Measurements from ENCODE around the gene TAF11. TPM values are rescaled to one million over a fixed set of nuclear protein-coding genes. Genes with fewer than 3 reads are reported as not detected.

The TAF11 gene
- total RNA-seq, 1 donor from 2014 or later = 48.6 TPM

DNA sequence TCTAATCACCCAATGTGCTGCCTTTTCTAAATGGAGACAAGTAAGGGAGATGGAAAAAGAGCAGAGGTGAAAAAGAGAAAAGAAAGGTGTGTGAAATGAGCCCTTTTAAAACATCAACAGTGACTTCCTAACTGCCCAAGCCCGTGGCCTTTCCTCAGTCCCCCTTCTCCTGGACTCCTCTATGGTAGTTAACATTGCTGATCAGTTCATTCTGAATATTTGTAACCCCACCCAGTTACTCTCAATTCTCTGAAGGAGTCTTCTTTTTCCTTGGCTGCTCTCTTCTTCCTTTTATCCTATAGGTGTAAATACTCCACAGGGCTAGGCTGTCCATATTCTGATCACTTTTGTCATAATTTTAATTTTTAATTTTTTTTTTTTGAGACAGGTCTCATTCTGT is 27.1 kb downstream of the TAF11 start:
- H3K27ac Mint-ChIP-seq (ENCODE audit: unreplicated experiment) = no peak overlapping the region
- peaks cover 10% of the 10 kb centered on the region for H3K36me3 Mint-ChIP-seq (ENCODE audit: low read depth)
- H3K27me3 Mint-ChIP-seq (ENCODE audit: low read depth) = no peaks in the 10 kb centered on the region
- no peaks in the 10 kb centered on the region for H3K4me1 Mint-ChIP-seq
- no peak for DNase-seq (ENCODE audit: low read depth, low spot score)
- no peaks in the 10 kb centered on the region for H3K9me3 Mint-ChIP-seq
- H3K4me3 Mint-ChIP-seq = no peak overlapping the region
- TF ChIP-seq, protein P1, sequence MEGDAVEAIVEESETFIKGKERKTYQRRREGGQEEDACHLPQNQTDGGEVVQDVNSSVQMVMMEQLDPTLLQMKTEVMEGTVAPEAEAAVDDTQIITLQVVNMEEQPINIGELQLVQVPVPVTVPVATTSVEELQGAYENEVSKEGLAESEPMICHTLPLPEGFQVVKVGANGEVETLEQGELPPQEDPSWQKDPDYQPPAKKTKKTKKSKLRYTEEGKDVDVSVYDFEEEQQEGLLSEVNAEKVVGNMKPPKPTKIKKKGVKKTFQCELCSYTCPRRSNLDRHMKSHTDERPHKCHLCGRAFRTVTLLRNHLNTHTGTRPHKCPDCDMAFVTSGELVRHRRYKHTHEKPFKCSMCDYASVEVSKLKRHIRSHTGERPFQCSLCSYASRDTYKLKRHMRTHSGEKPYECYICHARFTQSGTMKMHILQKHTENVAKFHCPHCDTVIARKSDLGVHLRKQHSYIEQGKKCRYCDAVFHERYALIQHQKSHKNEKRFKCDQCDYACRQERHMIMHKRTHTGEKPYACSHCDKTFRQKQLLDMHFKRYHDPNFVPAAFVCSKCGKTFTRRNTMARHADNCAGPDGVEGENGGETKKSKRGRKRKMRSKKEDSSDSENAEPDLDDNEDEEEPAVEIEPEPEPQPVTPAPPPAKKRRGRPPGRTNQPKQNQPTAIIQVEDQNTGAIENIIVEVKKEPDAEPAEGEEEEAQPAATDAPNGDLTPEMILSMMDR (conservative IDR thresholded peaks at IDR 0.05) = no peak

DNA sequence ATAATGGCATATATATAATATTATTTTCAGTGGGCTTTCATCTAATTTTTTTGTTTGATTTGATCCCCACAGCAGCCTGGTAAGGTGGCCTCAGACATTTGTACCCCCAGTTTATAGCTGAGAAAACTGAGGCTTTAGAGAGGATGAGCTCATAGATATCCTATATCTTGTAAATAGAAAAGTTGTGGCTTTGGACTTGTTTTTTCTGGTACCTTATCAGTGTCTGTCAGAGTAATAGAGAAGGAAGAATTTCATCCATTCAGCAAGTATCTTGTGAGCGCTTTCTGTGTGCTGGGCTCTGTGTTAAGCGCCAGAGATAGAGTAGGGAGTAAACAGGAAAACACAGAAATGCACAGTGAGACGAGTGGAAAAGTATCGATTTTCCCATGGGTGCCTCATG is 27.9 kb downstream of the TAF11 start:
- no peaks in the 10 kb centered on the region for H3K4me1 Mint-ChIP-seq
- no peaks in the 10 kb centered on the region for H3K9me3 Mint-ChIP-seq
- no peaks in the 10 kb centered on the region for H3K27me3 Mint-ChIP-seq (ENCODE audit: low read depth)
- H3K27ac Mint-ChIP-seq (ENCODE audit: unreplicated experiment) = no peak overlapping the region
- peaks cover 10% of the 10 kb centered on the region for H3K36me3 Mint-ChIP-seq (ENCODE audit: low read depth)
- no peak overlapping the region for H3K4me3 Mint-ChIP-seq
- TF ChIP-seq, protein P1 (conservative IDR thresholded peaks at IDR 0.05) = no peak
- no peak for DNase-seq (ENCODE audit: low read depth, low spot score)

DNA sequence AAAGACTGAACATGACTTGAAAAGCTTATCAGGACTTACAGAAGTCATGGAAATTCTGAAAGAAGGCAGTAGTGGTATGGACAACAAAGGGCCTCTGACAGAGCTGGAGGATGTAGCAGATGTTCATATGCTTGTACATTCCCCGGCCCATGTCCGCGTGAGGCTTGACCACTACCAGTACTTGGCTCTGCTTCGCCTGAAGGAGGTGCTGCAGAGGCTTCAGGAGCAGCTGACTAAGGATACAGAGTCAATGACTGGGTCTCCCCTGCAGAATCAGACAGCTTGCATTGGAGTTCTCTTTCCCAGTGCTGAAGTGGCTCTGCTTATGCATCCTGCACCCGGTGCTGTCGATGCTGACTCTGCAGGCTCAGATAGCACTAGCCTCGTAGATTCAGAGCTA is 29.2 kb downstream of the TAF11 start:
- no peaks in the 10 kb centered on the region for H3K4me1 Mint-ChIP-seq
- peaks cover 12% of the 10 kb centered on the region for H3K36me3 Mint-ChIP-seq (ENCODE audit: low read depth)

DNA sequence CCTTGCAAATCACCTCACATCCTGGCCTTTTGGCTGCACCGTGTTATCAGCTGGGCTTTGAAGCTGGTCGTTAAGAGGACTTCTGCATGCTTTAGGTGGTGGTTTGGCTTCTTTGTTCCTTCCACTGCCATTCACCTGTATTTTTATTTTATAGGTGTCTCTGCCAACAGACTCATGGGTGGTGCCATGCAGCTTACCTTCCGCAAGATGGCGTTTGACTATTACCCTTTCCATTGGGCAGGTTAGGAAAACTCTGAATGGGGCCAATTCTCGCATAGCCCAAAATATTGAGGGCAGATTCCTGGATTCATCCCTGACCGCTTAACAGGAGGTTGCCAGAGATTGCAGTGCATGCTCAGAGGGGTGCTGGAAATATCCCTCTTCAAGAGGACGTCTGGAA is 32.4 kb downstream of the TAF11 start:
- TF ChIP-seq, protein P1 (conservative IDR thresholded peaks at IDR 0.05) = no peak
- no peak overlapping the region for H3K4me3 Mint-ChIP-seq
- no peak overlapping the region for H3K27ac Mint-ChIP-seq (ENCODE audit: unreplicated experiment)
- no peaks in the 10 kb centered on the region for H3K27me3 Mint-ChIP-seq (ENCODE audit: low read depth)
- no peak for DNase-seq (ENCODE audit: low read depth, low spot score)
- H3K4me1 Mint-ChIP-seq = no peaks in the 10 kb centered on the region
- H3K36me3 Mint-ChIP-seq (ENCODE audit: low read depth) = peaks cover 11% of the 10 kb centered on the region
- H3K9me3 Mint-ChIP-seq = no peaks in the 10 kb centered on the region

More for the DNA sequence above, 29.2 kb downstream of the TAF11 start:
- TF ChIP-seq, protein P1 (conservative IDR thresholded peaks at IDR 0.05) = no peak
- Mint-ChIP-seq H3K9me3 (no peaks in the 10 kb centered on the region), H3K27ac (ENCODE audit: unreplicated experiment) (no peak overlapping the region), H3K27me3 (ENCODE audit: low read depth) (no peaks in the 10 kb centered on the region), H3K4me3 (no peak overlapping the region)
- no peak for DNase-seq (ENCODE audit: low read depth, low spot score)

DNA sequence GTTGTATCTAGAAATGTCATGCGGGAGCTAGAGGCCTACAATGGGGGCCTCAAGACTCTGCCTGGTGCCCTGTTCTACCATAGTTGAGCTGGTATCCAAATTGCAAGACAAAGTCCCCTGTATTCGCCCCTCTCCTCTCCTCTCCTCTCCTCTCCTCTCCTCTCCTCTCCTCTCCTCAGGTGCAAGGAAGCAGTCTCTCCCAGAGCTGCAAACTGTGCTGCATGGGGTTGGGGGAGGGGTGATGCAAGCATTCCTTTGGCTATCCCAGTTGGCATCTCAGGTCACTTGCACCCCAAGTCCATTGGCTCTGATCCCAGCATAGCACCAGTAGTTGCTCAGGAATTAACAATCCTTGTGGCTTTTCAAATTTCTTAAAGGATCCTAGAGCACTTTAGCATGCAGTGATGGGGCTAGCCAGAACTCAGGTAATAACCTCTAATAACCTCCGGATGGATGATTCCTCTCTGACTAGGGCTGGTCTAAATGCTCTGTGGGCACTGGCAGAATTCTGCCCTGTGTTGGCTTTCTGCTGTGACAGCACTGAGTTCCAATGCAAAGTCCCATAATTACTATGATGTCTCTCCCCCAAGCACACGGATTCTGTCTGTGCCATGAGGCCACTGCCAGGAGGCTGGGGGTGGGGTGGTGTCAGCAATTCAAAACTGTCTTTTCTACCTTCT is 35.3 kb downstream of the TAF11 start:
- DNase-seq (ENCODE audit: low read depth, low spot score) = no peak
- H3K9me3 Mint-ChIP-seq = no peaks in the 10 kb centered on the region
- no peaks in the 10 kb centered on the region for H3K4me1 Mint-ChIP-seq
- H3K4me3 Mint-ChIP-seq = no peak overlapping the region
- peaks cover 9% of the 10 kb centered on the region for H3K36me3 Mint-ChIP-seq (ENCODE audit: low read depth)
- TF ChIP-seq, protein P1 (conservative IDR thresholded peaks at IDR 0.05) = no peak
- H3K27me3 Mint-ChIP-seq (ENCODE audit: low read depth) = no peaks in the 10 kb centered on the region
- no peak overlapping the region for H3K27ac Mint-ChIP-seq (ENCODE audit: unreplicated experiment)
